HFFc6 (cell line): ENCODE data around the gene GDF10. TPM values are rescaled to one million over a fixed set of nuclear protein-coding genes. Genes with fewer than 3 reads are reported as not detected.

Experiments
- DNase-seq: peaks from one replicate; pipeline ENCODE4 v3.0.0-alpha.2; 2018
- H3K27ac Mint-ChIP-seq: 2 replicates; pipeline ENCODE4 v1.8.0; 2020; ENCODE audit warnings: mild to moderate bottlenecking, mixed read lengths
- H3K27me3 Mint-ChIP-seq: 2 replicates; pipeline ENCODE4 v1.8.0; 2021; ENCODE audit warnings: mild to moderate bottlenecking, moderate library complexity, mixed read lengths; ENCODE audit not compliant: insufficient read depth
- H3K36me3 Mint-ChIP-seq: 2 replicates; pipeline ENCODE4 v1.8.0; 2021; ENCODE audit warnings: low read depth, mixed read lengths
- H3K4me1 Mint-ChIP-seq: 2 replicates; pipeline ENCODE4 v1.8.0; 2020; ENCODE audit warnings: low read depth, mixed read lengths
- H3K4me3 Mint-ChIP-seq: 2 replicates; pipeline ENCODE4 v1.8.0; 2020; ENCODE audit warnings: mild to moderate bottlenecking, moderate library complexity, mixed read lengths
- H3K9me3 Mint-ChIP-seq: 2 replicates; pipeline ENCODE4 v1.8.0; 2020; ENCODE audit warnings: mild to moderate bottlenecking, mixed read lengths
- CTCF ChIP-seq: fragments of 200-600 bp; sonication (generic); IDR thresholded peaks from 2 replicates; pipeline ENCODE4 v1.5.0; 2021; ENCODE audit warnings: antibody characterized with exemption, mild to moderate bottlenecking
- total RNA-seq, 6 experiments: library from RNA; stranded (reverse); fragmentation: NEBNext Ultra II Directional; extraction: Animal tissue kit (Norgen Biotek cat#: 25700); gene quantifications; 2 replicates in 1 of 6; 3 replicates in 5 of 6; pipeline ENCODE4 v1.2.3, GENCODE V29; 2021

Gene GDF10
- total RNA-seq, 6 experiments from 2014 or later, result not detected

GRCh38 chr10:47294501-47294900 lies 5.5 kb upstream of the GDF10 start:
- Mint-ChIP-seq H3K27ac (no peak overlapping the region), H3K9me3 (no peaks in the 10 kb centered on the region), H3K36me3 (no peaks in the 10 kb centered on the region), H3K4me3 (no peak overlapping the region), H3K4me1 (no peaks in the 10 kb centered on the region), H3K27me3 (peaks cover 50% of the 10 kb centered on the region)
- no peak for TF ChIP-seq CTCF
- no peak for DNase-seq

DNA sequence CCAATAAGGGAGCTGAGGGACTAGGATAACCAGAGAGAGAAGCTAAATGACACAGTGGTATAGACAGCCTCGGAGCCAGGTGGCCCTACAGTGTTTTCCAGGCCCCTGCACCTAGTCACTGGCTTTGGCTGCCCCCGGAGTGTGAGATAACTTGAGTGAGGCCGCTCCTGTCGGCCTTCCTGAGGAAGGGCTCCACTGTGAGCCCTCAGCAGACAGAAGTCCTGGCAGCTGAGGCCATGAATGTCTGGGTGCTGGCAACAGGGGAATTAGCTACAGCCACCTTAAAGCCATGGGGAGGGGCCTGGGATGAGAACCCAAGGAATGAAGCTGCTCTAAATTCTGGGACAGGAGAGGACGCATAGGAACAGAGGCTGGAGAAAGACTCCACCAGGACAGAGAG lies 4.6 kb upstream of the GDF10 start:
- no peak for DNase-seq
- no peak overlapping the region for H3K27ac Mint-ChIP-seq
- no peaks in the 10 kb centered on the region for H3K9me3 Mint-ChIP-seq
- peaks cover 53% of the 10 kb centered on the region for H3K27me3 Mint-ChIP-seq
- H3K4me3 Mint-ChIP-seq, result no peak overlapping the region
- H3K36me3 Mint-ChIP-seq, result no peaks in the 10 kb centered on the region
- TF ChIP-seq CTCF, result no peak
- no peaks in the 10 kb centered on the region for H3K4me1 Mint-ChIP-seq

DNA sequence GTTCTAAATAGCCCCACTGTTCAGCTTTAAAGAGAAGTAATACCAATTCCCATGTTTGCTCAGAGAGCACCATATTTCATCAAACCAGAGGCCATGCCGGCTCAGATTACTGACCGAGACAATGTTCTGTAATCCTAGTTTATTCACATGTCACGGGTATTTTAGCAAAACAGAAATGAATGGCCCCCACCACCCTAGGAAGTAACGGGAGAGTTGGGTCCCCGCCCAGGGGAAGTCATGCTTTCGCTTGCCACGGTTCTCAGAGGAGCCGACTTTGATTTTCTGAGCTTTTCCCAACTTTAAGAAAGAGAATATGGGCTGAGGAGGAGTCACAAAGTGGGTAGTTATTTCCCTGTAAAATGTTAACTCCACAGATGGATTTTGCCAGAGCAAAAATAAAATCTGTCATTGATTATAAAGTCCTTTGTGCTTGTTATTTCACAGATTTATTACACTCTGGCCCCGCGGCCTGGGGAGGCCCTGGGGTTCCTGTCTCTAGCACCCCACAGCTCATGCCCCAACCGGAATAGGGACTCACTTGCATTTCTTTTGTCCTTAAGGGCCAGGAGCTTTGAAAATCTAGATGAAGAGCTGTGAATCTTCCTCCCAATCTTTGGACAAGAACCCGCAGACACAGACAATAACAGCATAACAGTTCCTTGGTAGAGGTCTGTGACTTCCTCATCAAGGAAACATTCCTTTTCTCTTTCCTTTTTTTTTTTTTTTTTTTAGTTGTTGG lies 3.7 kb upstream of the GDF10 start:
- no peak for DNase-seq
- Mint-ChIP-seq H3K27ac (no peak overlapping the region), H3K27me3 (peaks cover 59% of the 10 kb centered on the region), H3K36me3 (no peaks in the 10 kb centered on the region), H3K4me1 (no peaks in the 10 kb centered on the region), H3K9me3 (no peaks in the 10 kb centered on the region), H3K4me3 (no peak overlapping the region)
- no peak for TF ChIP-seq CTCF

- H3K9me3 Mint-ChIP-seq, result no peaks in the 10 kb centered on the region
- H3K4me1 Mint-ChIP-seq, result no peaks in the 10 kb centered on the region
- no peak overlapping the region for H3K4me3 Mint-ChIP-seq
- peaks cover 64% of the 10 kb centered on the region for H3K27me3 Mint-ChIP-seq
- TF ChIP-seq CTCF, result no peak
- no peaks in the 10 kb centered on the region for H3K36me3 Mint-ChIP-seq
- no peak for DNase-seq
- H3K27ac Mint-ChIP-seq, result no peak overlapping the region
Measured at GRCh38 chr10:47296941-47297340, 3.1 kb upstream of the GDF10 start.

DNA sequence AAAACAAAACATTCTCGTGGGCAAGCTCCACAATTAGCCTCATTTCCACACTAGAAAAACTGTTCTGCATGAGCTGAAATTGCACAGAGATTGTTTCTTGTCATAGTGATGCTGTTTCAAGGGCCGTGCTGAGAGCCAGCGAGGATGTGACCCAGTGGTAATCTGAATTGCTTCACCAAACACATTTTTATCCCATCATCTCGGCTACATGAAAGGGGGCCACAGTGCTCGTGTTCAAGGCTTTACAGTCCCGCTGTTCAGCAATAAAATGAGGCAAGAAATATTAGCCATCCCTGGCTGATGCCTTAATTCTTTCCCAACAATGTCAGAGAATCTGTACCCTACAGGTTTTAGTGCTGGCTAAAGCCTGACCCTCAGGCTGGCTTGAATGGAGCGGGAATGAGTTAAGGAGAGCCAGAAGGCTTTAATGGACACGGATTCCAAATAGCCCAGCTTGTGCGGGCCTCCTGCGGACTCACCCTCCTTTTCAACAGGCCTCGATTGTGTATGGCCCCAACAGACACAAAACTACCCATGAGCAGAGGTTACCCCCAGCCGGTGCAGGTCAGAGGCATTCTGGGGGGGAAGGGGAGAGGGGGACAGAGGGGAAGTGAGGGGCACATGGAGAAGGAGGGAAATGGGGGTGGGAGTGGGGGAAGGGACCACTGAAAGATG lies 2.0 kb upstream of the GDF10 start:
- no peak for TF ChIP-seq CTCF
- Mint-ChIP-seq H3K4me3 (no peak overlapping the region), H3K4me1 (no peaks in the 10 kb centered on the region), H3K9me3 (no peaks in the 10 kb centered on the region), H3K27me3 (peaks cover 74% of the 10 kb centered on the region), H3K36me3 (no peaks in the 10 kb centered on the region), H3K27ac (no peak overlapping the region)
- no peak for DNase-seq
